Measurements from ENCODE around the gene USP17L21. TPM values are rescaled to one million over a fixed set of nuclear protein-coding genes. Genes with fewer than 3 reads are reported as not detected.
"Not testable (repeated sequence)": the region's sequence is repeated elsewhere in the genome, so short reads cannot be mapped to it uniquely, and the experiment has no call there.

The USP17L21 gene
- polyA plus RNA-seq (2012; ENCODE audit: insufficient read length, low read depth): not detected

- TF ChIP-seq POLR2AphosphoS5 (IDR thresholded peaks at IDR 0.05; ENCODE audit: low read depth, low read length); FOXP2 (optimal IDR thresholded peaks at IDR 0.05; ENCODE audit: borderline replicate concordance, extremely low read depth, extremely low read length, insufficient read depth); TAF1 (IDR thresholded peaks at IDR 0.05; ENCODE audit: borderline replicate concordance, insufficient read depth, low read length): not testable (repeated sequence)
Measured at GRCh38 chr4:9262572-9262971, at the start of gene USP17L21. Gene USP17L21 (plus strand): TSS chr4:9262872. CDS start chr4:9262872, 0 bp downstream.

- TF ChIP-seq SIN3A (IDR thresholded peaks at IDR 0.05; ENCODE audit: borderline replicate concordance, insufficient read depth, low read length); POLR2AphosphoS5 (IDR thresholded peaks at IDR 0.05; ENCODE audit: low read depth, low read length): not testable (repeated sequence)
- TF ChIP-seq, protein P1, sequence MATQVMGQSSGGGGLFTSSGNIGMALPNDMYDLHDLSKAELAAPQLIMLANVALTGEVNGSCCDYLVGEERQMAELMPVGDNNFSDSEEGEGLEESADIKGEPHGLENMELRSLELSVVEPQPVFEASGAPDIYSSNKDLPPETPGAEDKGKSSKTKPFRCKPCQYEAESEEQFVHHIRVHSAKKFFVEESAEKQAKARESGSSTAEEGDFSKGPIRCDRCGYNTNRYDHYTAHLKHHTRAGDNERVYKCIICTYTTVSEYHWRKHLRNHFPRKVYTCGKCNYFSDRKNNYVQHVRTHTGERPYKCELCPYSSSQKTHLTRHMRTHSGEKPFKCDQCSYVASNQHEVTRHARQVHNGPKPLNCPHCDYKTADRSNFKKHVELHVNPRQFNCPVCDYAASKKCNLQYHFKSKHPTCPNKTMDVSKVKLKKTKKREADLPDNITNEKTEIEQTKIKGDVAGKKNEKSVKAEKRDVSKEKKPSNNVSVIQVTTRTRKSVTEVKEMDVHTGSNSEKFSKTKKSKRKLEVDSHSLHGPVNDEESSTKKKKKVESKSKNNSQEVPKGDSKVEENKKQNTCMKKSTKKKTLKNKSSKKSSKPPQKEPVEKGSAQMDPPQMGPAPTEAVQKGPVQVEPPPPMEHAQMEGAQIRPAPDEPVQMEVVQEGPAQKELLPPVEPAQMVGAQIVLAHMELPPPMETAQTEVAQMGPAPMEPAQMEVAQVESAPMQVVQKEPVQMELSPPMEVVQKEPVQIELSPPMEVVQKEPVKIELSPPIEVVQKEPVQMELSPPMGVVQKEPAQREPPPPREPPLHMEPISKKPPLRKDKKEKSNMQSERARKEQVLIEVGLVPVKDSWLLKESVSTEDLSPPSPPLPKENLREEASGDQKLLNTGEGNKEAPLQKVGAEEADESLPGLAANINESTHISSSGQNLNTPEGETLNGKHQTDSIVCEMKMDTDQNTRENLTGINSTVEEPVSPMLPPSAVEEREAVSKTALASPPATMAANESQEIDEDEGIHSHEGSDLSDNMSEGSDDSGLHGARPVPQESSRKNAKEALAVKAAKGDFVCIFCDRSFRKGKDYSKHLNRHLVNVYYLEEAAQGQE (IDR thresholded peaks at IDR 0.05; ENCODE audit: insufficient read depth in 1 of 2, low read depth in 2 of 2, low read length in 2 of 2): not testable (repeated sequence)
Measured at GRCh38 chr4:9215105-9215504, 47.6 kb upstream of the USP17L21 start, which contains the start of gene USP17L11. Gene USP17L11 (plus strand): TSS chr4:9215405. CDS start chr4:9215405, 0 bp downstream.

DNA sequence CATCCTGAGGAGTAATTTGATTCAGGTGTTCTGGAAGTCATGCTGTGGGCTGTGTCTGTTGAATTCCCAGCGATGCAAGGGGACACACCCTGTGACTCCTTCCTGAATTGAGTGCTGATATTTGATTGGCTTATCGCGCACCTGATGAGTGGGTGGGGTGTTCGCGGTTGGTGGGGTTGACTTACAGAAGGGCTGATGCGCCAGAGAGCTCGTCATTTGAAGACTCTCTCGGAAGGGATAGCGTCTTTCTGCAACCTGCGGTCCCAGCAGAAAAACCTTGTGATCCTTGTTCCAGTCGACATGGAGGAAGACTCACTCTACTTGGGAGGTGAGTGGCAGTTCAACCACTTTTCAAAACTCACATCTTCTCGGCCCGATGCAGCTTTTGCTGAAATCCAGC, 42.8 kb upstream of the USP17L21 start, which contains the start of gene USP17L12:
TSS of gene USP17L12 (plus strand) at position 301 of the 400 bp plus-strand sequence. CDS start at position 301, 0 bp downstream.
- not testable (repeated sequence) for TF ChIP-seq SIN3A (IDR thresholded peaks at IDR 0.05; ENCODE audit: borderline replicate concordance, insufficient read depth, low read length); TAF1 (IDR thresholded peaks at IDR 0.05; ENCODE audit: borderline replicate concordance, insufficient read depth, low read length); FOXP2 (optimal IDR thresholded peaks at IDR 0.05; ENCODE audit: borderline replicate concordance, extremely low read depth, extremely low read length, insufficient read depth)

GRCh38 chr4:9224596-9224995, 38.1 kb upstream of the USP17L21 start, which contains the start of gene USP17L13:
Gene USP17L13 (plus strand): TSS chr4:9224896. CDS start chr4:9224896, 0 bp downstream.
- TF ChIP-seq POLR2AphosphoS5 (IDR thresholded peaks at IDR 0.05; ENCODE audit: low read depth, low read length); TAF1 (IDR thresholded peaks at IDR 0.05; ENCODE audit: borderline replicate concordance, insufficient read depth, low read length): not testable (repeated sequence)
- TF ChIP-seq, protein P1 (IDR thresholded peaks at IDR 0.05; ENCODE audit: insufficient read depth in 1 of 2, low read depth in 2 of 2, low read length in 2 of 2): not testable (repeated sequence)

- TF ChIP-seq, protein P1 (IDR thresholded peaks at IDR 0.05; ENCODE audit: insufficient read depth in 1 of 2, low read depth in 2 of 2, low read length in 2 of 2): not testable (repeated sequence)
- not testable (repeated sequence) for TF ChIP-seq FOXP2 (optimal IDR thresholded peaks at IDR 0.05; ENCODE audit: borderline replicate concordance, extremely low read depth, extremely low read length, insufficient read depth); POLR2AphosphoS5 (IDR thresholded peaks at IDR 0.05; ENCODE audit: low read depth, low read length)
Measured at GRCh38 chr4:9234085-9234484, 28.6 kb upstream of the USP17L21 start, which contains the start of gene USP17L15. Gene USP17L15 (plus strand): TSS chr4:9234385. CDS start chr4:9234385, 0 bp downstream.

DNA sequence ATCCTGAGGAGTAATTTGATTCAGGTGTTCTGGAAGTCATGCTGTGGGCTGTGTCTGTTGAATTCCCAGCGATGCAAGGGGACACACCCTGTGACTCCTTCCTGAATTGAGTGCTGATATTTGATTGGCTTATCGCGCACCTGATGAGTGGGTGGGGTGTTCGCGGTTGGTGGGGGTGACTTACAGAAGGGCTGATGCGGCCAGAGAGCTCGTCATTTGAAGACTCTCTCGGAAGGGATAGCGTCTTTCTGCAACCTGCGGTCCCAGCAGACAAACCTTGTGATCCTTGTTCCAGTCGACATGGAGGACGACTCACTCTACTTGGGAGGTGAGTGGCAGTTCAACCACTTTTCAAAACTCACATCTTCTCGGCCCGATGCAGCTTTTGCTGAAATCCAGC, 19.1 kb upstream of the USP17L21 start, which contains the start of gene USP17L17:
TSS of gene USP17L17 (plus strand) at position 301 of the 400 bp plus-strand sequence. CDS start at position 301, 0 bp downstream.
- TF ChIP-seq, protein P1 (IDR thresholded peaks at IDR 0.05; ENCODE audit: insufficient read depth in 1 of 2, low read depth in 2 of 2, low read length in 2 of 2): not testable (repeated sequence)
- TF ChIP-seq POLR2AphosphoS5 (IDR thresholded peaks at IDR 0.05; ENCODE audit: low read depth, low read length); TAF1 (IDR thresholded peaks at IDR 0.05; ENCODE audit: borderline replicate concordance, insufficient read depth, low read length): not testable (repeated sequence)

Measured in PFSK-1 (cell line).